ENCODE data around the gene LTK.

The LTK gene

GRCh38 chr15:41498657-41499056 is 15.0 kb downstream of the LTK start:
- no peak for DNase-seq (ENCODE audit: low read depth)

GRCh38 chr15:41495736-41496599 is 17.7 kb downstream of the LTK start:
- no peak for DNase-seq (ENCODE audit: low read depth)

- no peak for DNase-seq (ENCODE audit: low read depth)
These were observed 18.5 kb downstream of the LTK start for GRCh38 chr15:41494922-41495735.

DNA sequence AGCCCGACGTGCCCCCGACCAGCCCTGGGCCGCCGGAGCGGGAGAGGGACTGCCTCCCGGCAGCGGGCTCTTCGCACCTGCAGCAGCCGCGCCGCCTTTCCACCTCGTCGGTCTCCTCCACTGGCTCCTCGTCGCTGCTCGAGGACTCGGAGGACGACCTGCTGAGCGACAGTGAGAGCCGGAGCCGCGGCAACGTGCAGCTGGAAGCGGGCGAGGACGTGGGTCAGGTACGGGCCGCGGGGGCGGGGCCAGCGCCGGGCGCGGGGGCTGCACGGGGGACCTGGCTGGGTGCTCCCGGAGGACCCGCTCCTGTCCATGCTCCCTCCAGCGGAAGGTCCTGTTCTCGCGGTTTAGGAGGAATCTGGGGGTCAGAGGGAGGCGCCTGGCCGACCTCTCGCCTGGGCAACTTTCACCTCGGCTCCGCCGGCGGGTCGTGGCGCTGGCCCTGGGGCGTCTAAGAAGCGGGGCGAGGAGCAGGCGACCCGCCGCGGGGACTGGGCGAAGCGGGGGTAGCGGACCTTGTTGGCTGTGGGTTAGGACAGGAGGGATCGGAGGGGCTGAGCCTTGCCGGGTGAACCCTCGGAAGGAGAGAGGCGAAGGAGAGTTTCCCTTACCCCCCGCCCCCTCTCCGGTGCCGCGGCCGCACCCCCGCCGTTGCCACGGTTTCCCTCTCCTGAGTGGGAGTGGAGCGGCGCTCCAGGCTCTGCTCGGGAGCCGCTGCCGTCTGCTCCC is 19.3 kb downstream of the LTK start:
- DNase-seq (ENCODE audit: low read depth): no peak

GRCh38 chr15:41493902-41494189 is 19.8 kb downstream of the LTK start:
- no peak for DNase-seq (ENCODE audit: low read depth)

- peak; percentile 68 for DNase-seq (ENCODE audit: low read depth)
These were observed 20.3 kb downstream of the LTK start, which contains the start of gene ITPKA for GRCh38 chr15:41493205-41493901. Gene ITPKA (plus strand): TSS chr15:41493874. CDS start chr15:41493928, 54 bp downstream.

DNA sequence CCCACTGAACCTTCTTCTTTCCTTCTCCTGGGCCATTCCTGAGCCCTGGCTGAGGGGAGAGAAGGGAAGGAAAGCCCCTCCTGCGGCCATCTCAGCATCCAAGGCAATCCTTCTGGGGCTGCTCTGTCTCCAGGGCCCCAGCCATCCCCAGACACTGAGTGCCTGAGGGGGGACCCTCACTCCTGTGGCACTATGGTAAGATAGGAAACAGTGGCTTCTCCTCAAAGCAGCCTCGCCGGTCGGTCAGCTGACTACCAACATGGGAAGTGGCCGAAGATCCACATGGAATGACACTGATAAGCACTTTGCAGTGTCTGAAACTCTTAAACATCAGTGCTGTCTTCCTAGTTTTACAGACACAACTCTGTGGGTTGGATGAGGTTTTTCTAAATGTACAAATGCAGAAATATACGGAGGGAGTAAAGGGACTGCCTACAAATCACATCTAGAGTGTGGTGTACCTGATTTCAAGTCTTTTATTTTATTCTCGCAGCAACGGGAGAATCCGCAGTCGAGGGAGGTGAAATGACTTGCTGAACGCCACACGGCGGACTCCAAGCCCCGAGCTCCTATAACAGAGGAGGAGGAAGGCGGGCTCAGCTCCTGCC is 20.9 kb downstream of the LTK start:
- DNase-seq (ENCODE audit: low read depth): no peak

- no peak for DNase-seq (ENCODE audit: low read depth)
These were observed 21.7 kb downstream of the LTK start for GRCh38 chr15:41491889-41492288.

DNA sequence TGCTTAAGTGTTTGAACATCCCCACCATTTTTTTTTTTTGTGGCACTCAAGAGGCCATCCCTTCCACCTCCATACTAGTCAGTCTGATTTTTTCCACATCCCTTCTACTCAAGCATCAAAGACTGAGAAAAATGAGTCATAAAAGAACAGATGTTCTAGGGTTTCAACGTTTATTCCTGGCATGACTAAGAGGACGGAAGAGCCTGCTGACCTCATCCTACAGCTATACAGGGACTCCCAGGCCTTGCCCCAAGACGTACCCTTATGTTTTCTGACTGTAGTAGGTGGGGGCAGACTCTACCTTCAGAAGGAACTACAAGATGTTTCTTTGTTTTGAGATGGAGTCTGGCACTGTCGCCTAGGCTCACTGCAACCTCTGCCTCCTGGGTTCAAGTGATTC is 23.3 kb downstream of the LTK start:
- no peak for DNase-seq (ENCODE audit: low read depth)

DNA sequence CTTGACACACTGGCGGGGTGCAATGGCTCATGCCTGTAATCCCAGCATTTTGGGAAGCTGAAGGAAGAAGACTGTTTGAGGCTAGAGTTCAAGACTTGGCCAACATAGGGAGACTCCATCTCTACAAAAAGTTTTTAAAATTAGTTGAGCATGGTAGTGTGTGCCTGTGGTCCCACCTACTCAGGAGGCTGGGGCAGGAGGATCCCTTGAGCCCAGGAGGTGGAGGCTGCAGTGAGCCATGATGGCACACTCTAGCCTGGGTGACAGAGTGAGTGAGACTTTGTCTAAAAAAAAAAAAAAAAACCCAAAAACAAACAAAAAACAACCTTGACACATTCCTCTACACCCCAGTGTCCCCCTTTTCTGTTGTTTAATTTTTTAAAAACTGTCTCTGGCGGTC is 24.0 kb downstream of the LTK start:
- no peak for DNase-seq (ENCODE audit: low read depth)

DNA sequence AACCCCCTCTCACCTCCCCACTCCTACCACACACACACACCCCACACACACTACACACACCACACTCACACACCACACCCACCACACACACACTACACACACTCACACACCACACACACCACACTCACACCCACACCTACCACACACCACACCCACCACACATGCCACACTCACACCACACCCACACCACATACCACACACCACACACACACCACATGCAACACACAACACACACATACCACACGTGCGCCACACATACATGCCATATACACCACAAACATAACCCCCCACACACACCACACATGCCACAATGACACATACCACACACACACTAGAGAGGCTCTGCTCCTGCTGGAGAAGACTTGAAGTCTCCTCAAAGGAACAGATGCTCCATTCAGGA is 25.8 kb downstream of the LTK start:
- DNase-seq (ENCODE audit: low read depth): no peak

DNA sequence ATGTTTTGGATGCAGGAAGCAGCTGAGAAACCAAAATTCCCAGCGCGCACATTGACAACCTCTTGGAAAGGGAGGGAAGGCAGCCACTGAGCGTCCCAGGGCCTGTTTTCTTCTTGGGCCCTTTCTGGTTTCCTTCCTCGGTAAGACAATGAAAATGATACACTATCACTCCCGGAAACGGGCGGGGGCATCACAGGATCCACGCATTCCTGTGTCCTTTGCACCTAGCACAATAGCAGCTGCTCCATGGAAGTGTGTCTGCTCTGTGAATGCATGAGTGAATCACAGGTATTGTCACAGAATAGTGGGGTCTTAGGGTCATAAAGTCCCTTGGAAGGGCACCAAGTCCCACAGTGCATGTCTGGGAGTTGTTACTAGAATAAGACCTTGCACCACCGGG is 26.2 kb downstream of the LTK start:
- DNase-seq (ENCODE audit: low read depth): no peak

DNA sequence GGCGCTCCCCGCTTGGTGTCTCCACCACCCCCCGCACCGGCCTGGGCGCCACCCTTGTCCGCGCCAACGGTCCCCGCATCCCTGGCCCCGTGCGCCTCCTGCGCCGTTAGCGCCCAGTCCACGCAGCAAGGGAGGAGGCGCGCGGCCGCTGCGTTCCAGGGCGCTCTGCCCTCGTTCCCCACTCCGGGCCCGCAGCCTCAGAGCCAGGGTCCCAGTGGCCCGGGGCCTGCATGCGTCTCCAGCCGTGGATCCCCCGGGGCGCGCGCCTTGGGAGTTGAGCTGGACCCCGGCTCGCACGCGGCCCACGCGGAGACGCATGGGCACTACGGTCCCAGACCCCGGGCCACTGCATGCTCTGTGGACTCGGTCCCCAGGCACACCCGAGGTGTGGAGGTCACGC is 27.3 kb downstream of the LTK start:
- DNase-seq (ENCODE audit: low read depth): no peak

GRCh38 chr15:41484937-41485625 is 28.5 kb downstream of the LTK start:
- DNase-seq (ENCODE audit: low read depth): no peak

GRCh38 chr15:41483519-41483918 is 30.1 kb downstream of the LTK start:
- no peak for DNase-seq (ENCODE audit: low read depth)

DNA sequence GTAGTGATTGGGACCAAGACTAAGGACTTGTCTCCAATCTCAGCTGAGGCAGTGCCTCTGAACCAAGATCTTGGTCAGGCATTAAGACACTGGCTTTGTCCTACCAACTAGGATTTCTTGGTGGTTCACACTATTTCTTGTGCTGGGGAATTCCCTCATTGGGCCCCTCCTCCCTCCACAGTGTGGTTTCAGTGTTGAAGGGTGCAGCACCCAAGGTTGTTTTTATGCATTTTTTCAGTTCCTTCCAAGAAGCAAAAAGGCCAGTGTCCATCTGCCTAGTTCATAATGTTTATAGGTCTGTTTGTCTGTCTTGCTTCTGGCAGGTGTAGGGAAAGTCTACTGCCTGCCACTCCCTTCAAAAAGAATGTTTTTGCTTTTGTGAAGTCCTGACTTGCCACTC is 30.5 kb downstream of the LTK start:
- no peak for DNase-seq (ENCODE audit: low read depth)

DNA sequence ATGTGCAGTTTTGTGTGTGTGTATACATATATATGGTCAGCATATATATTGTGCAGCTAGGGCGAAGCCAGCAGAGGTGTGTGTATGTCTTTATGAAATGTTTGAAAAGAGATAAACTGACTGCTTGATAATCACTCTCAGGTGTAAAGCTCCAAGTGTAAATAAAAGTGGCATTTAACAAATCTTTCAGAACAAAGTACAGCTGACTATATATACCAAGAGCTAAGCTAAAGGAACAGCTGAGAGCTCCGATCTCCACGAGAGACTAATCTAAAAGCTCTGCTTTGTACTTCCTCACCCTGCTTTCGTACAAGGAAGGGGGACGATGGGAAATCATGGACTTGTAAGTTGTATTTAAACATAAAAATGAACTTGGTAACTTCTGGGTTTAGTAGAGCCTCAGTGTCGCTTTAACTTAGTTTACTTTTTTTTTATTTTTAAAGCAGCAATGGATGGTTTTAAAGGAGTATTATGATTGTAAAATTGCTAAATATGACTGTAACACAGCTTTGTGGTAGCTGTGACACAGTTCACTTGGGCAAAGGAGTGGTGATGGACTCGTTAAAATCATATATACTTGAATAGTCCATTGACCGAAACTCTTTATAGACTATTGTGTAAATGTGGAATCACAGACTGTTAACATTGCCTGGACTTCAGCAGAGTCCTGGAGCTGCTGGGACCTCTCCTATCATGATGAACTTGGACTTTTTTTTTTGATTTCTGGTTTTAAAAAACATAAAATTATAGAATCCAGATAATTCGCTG is 31.3 kb downstream of the LTK start:
- DNase-seq (ENCODE audit: low read depth): no peak

- no peak for DNase-seq (ENCODE audit: low read depth)
These were observed 33.1 kb downstream of the LTK start for GRCh38 chr15:41480396-41481140.

GRCh38 chr15:41476416-41477048 is 37.1 kb downstream of the LTK start:
- DNase-seq (ENCODE audit: low read depth): no peak

Measured in T-helper 22 cell (primary cell).